HG03066 (cell line): ENCODE measurements around the gene C2orf66.

Source experiments
- ATAC-seq: cut with Tn5 transposase; IDR thresholded peaks from one replicate; pipeline ENCODE4 v1.9.1; 2021; ENCODE audit warnings: low read depth; ENCODE audit not compliant: unreplicated experiment

C2orf66 gene

DNA sequence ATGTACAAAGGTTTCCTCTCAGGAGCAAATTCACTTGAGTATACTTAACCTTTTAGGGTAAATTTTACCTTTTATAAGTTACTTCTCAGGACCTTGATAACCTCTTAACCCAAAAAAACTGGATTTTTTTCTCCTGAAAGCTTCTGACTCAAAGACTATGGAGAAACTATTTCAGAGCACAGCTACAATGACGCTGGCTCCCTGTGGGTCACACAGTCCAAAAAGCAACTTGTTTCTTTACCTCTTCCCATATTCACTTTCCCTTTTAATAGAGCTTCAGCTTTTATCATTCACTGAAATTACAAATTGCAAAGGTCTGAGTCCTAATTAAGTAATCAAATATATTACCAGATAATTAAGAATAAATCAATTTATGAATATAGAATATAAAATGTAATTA lies 42.1 kb downstream of the C2orf66 start:
- ATAC-seq = no peak

GRCh38 chr2:196759378-196759706 lies 49.8 kb downstream of the C2orf66 start:
- no peak for ATAC-seq

DNA sequence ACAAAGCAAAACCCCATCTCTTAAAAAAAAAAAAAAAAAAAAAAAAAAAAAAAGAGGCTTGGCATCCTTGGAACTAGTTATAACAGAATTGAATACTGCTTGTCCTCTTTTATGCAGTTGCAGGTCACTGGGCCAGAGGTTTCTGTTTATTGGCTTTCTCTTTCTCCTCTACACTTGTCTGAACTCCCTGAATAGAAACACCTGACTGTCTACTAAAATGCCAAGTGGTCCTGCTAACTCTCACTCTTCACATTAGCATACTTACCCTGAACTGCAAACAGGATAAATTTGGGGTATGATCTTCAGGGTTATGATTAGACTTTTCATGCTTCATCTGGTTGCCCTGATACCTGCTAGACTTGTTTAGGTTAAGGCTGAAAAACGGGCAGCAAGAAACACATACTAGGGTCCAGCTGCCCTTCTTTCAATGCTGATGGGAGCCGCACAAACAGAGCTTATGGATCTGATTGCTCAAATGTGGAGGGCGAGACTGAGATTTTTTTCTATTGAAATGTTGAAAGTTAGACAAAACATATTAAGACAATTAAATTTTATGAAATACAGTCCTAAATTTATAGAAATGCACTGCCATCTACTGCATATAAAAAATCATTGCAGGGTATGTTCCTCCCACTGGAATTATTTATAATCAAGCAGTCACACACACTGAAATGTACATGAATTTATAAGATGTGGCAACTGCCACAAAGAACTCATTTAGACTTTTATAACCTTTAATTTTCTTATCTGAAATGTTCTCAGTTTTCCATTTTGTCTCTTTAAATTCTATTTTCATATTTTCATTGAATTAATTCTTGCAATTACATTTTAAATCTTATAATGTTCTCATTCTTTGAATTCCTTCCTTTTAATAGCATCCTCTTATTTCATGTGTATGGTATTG lies 50.4 kb downstream of the C2orf66 start:
- ATAC-seq = no peak
